ENCODE data around the gene HOXD10.
A peak's percentile ranks its signal among the peaks of the same experiment; 100 is the strongest.

The HOXD10 gene

GRCh38 chr2:176123411-176124109 is 7.0 kb downstream of the HOXD10 start:
- DNase-seq, result no peak

- DNase-seq, result no peak
Observed at GRCh38 chr2:176124110-176124946, 7.8 kb downstream of the HOXD10 start.

- no peak for DNase-seq
Observed at GRCh38 chr2:176124947-176125771, 8.6 kb downstream of the HOXD10 start.

GRCh38 chr2:176125772-176126054 is 9.1 kb downstream of the HOXD10 start:
- DNase-seq, result no peak

- peak; percentile 79 for DNase-seq
Observed at GRCh38 chr2:176126929-176127773, 10.6 kb downstream of the HOXD10 start.

GRCh38 chr2:176127774-176128072 is 11.1 kb downstream of the HOXD10 start:
- DNase-seq, result no peak

- DNase-seq, result no peak
Observed at GRCh38 chr2:176128172-176128981, 11.8 kb downstream of the HOXD10 start.

- peak; percentile 38 for DNase-seq
Observed at GRCh38 chr2:176128982-176129796, 12.6 kb downstream of the HOXD10 start, which contains the start of gene HOXD8. TSS of gene HOXD8 (plus strand) at chr2:176129705. CDS start at chr2:176130367, 662 bp downstream.

- DNase-seq, result no peak
Observed at GRCh38 chr2:176129813-176130146, 13.2 kb downstream of the HOXD10 start.

- DNase-seq, result no peak
Observed at GRCh38 chr2:176130147-176130956, 13.8 kb downstream of the HOXD10 start.

GRCh38 chr2:176130957-176131847 is 14.6 kb downstream of the HOXD10 start:
- DNase-seq, result no peak

GRCh38 chr2:176131848-176132158 is 15.2 kb downstream of the HOXD10 start:
- no peak for DNase-seq

- DNase-seq, result no peak
Observed at GRCh38 chr2:176132205-176133171, 15.9 kb downstream of the HOXD10 start.

GRCh38 chr2:176133389-176133788 is 16.8 kb downstream of the HOXD10 start:
- DNase-seq, result no peak

GRCh38 chr2:176134035-176134434 is 17.5 kb downstream of the HOXD10 start:
- DNase-seq, result peak; percentile 35

- no peak for DNase-seq
Observed at GRCh38 chr2:176135035-176135440, 18.5 kb downstream of the HOXD10 start.

GRCh38 chr2:176136374-176137251 is 20.0 kb downstream of the HOXD10 start:
- no peak for DNase-seq
